Natural killer cell (primary cell): Measurements from ENCODE around the gene GKN2. TPM values are rescaled to one million over a fixed set of nuclear protein-coding genes. Genes with fewer than 3 reads are reported as not detected.
A peak's percentile ranks its signal among the peaks of the same experiment; 100 is the strongest.

Experiments used
- ATAC-seq, 3 donors: fragments of 150-1000 bp in 2 of 3; fragments of 200-7000 bp in 1 of 3; cut with Tn5 transposase; 1 replicate in 1 of 3; 2 replicates in 2 of 3; pipeline ENCODE4 v1.10.0; 2021; ENCODE audit warnings: mild to moderate bottlenecking in 2 of 3, moderate library complexity in 2 of 3
- DNase-seq, 2 donors: peaks; one replicate each; pipeline versions ENCODE4 v3.0.0 to v3.0.0-alpha.2; 2013 to 2021; ENCODE audit warnings: mixed read lengths in 1 of 2
- H3K27ac ChIP-seq: one replicate; pipeline ENCODE4 v1.5.1; 2013; ENCODE audit warnings: mild to moderate bottlenecking, low read length
- H3K27me3 ChIP-seq: one replicate; pipeline ENCODE4 v1.6.1; 2013; ENCODE audit warnings: low read length; ENCODE audit not compliant: control insufficient read depth, insufficient read depth
- H3K36me3 ChIP-seq: one replicate; pipeline ENCODE4 v1.6.1; 2013; ENCODE audit warnings: low read length; ENCODE audit not compliant: control insufficient read depth, insufficient read depth
- H3K4me1 ChIP-seq: one replicate; pipeline ENCODE4 v1.6.1; 2013; ENCODE audit warnings: low read length; ENCODE audit not compliant: control insufficient read depth, insufficient read depth
- H3K4me3 ChIP-seq: one replicate; pipeline ENCODE4 v1.5.1; 2013; ENCODE audit warnings: low read length
- H3K9me3 ChIP-seq: one replicate; pipeline ENCODE4 v1.6.1; 2013; ENCODE audit warnings: low read length; ENCODE audit not compliant: control insufficient read depth, insufficient read depth
- H3K27ac Mint-ChIP-seq, 2 donors: one replicate each; pipeline ENCODE4 v1.8.0; 2022; ENCODE audit warnings: mild to moderate bottlenecking in 2 of 2, mixed read lengths in 2 of 2, moderate library complexity in 1 of 2
- H3K27me3 Mint-ChIP-seq, 2 donors: one replicate each; pipeline ENCODE4 v1.8.0; 2022; ENCODE audit warnings: low read depth in 2 of 2, mixed read lengths in 2 of 2
- H3K36me3 Mint-ChIP-seq: one replicate; pipeline ENCODE4 v1.8.0; 2022; ENCODE audit warnings: mixed read lengths
- H3K4me1 Mint-ChIP-seq, 2 donors: one replicate each; pipeline ENCODE4 v1.8.0; 2022; ENCODE audit warnings: mixed read lengths in 2 of 2
- H3K4me3 Mint-ChIP-seq: one replicate; pipeline ENCODE4 v1.8.0; 2022; ENCODE audit warnings: mild to moderate bottlenecking, moderate library complexity, mixed read lengths
- H3K9me3 Mint-ChIP-seq, 2 donors: one replicate each; pipeline ENCODE4 v1.8.0; 2022; ENCODE audit warnings: mixed read lengths in 2 of 2
- WGBS: methylation state at CpG from one replicate; pipeline ENCODE4 v1.1.7; 2013; ENCODE audit warnings: missing lambda C conversion rate; ENCODE audit not compliant: insufficient coverage; 5-methylcytosine and 5-hydroxymethylcytosine counted together
- intact Hi-C: fragments of 100-400 bp; cut with micrococcal nuclease; formaldehyde crosslinking; loops from one replicate; pipeline ENCODE4 v1.14.2; 2022
- total RNA-seq, 4 donors: library from RNA; stranded (reverse); fragments of 120-200 nt in 1 of 4; gene quantifications; one replicate each; pipeline versions ENCODE4 v1.2.3 to v1.2.4, GENCODE V29; 2013 to 2022
- TF ChIP-seq, protein P1 (sequence below): fragments of 200-600 bp; IDR thresholded peaks from one replicate; pipeline ENCODE4 v1.8.0; 2022; ENCODE audit warnings: antibody characterized with exemption

GKN2 gene
- total RNA-seq, 3 donors from 2014 or later (not counting 1 experiment from before 2014, with no cell fraction given): not detected

GRCh38 chr2:68943581-68944568 lies 8.8 kb downstream of the GKN2 start:
- intact Hi-C loops: no loop called here
- H3K4me1 ChIP-seq: no peaks in the 10 kb centered on the region
- Mint-ChIP-seq H3K4me1 (peaks cover 5% of the 10 kb centered on the region in 2 donors), H3K27ac (no peak overlapping the region), H3K27me3 (peaks cover 40 to 70% of the 10 kb centered on the region in 2 donors), H3K4me3 (no peak overlapping the region), H3K36me3 (no peaks in the 10 kb centered on the region), H3K9me3 (no peaks in the 10 kb centered on the region)
- no peak overlapping the region for H3K27ac ChIP-seq
- no peaks in the 10 kb centered on the region for H3K27me3 ChIP-seq
- no peak overlapping the region for H3K4me3 ChIP-seq
- TF ChIP-seq, protein P1, sequence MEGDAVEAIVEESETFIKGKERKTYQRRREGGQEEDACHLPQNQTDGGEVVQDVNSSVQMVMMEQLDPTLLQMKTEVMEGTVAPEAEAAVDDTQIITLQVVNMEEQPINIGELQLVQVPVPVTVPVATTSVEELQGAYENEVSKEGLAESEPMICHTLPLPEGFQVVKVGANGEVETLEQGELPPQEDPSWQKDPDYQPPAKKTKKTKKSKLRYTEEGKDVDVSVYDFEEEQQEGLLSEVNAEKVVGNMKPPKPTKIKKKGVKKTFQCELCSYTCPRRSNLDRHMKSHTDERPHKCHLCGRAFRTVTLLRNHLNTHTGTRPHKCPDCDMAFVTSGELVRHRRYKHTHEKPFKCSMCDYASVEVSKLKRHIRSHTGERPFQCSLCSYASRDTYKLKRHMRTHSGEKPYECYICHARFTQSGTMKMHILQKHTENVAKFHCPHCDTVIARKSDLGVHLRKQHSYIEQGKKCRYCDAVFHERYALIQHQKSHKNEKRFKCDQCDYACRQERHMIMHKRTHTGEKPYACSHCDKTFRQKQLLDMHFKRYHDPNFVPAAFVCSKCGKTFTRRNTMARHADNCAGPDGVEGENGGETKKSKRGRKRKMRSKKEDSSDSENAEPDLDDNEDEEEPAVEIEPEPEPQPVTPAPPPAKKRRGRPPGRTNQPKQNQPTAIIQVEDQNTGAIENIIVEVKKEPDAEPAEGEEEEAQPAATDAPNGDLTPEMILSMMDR: peak; percentile 84
- no peaks in the 10 kb centered on the region for H3K36me3 ChIP-seq
- ATAC-seq (peak; percentile 64 to 85 (median 73)), DNase-seq (peak; percentile 19 to 79)
- H3K9me3 ChIP-seq: no peaks in the 10 kb centered on the region
- 48% methylated on average over 27 of the region's 27 CpGs for whole genome bisulfite sequencing

- intact Hi-C loops: no loop called here
- Mint-ChIP-seq H3K4me1 (peaks cover 5% of the 10 kb centered on the region in 2 donors), H3K27me3 (peaks cover 40 to 73% of the 10 kb centered on the region in 2 donors)
Observed at GRCh38 chr2:68942827-68943226, 9.9 kb downstream of the GKN2 start.

DNA sequence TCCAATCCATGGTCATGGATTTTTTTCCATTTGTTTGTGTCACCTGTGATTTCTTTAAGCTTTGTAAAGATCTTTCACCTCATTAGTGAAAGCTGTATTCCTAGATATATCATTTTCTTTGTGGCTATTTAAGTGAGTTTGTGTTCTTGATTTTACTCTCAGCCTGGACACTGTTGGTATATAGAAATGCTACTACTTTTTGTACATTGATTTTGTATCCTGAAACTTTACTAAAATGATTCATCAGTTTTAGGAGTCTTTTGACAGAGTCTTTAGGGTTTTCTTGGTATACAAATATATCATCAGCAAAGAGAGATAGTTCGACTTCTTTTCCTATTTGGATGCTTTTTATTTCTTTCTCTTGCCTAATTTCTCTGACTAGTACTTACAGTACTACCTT lies 12.3 kb downstream of the GKN2 start:
- Histone ChIP-seq H3K27ac (no peak overlapping the region), H3K9me3 (no peaks in the 10 kb centered on the region), H3K27me3 (no peaks in the 10 kb centered on the region), H3K4me3 (no peak overlapping the region), H3K4me1 (no peaks in the 10 kb centered on the region), H3K36me3 (no peaks in the 10 kb centered on the region)
- TF ChIP-seq, protein P1: no peak
- DNase-seq (no peak), ATAC-seq (no peak)
- H3K27ac Mint-ChIP-seq: no peak overlapping the region
- no peak overlapping the region for H3K4me3 Mint-ChIP-seq
- intact Hi-C loops: no loop called here
- H3K27me3 Mint-ChIP-seq: peaks cover 41 to 68% of the 10 kb centered on the region in 2 donors
- H3K36me3 Mint-ChIP-seq: no peaks in the 10 kb centered on the region
- no peaks in the 10 kb centered on the region for H3K9me3 Mint-ChIP-seq
- no CpG with 5 or more reads among the region's 1 CpG for WGBS
- peaks cover 5% of the 10 kb centered on the region in 2 donors for H3K4me1 Mint-ChIP-seq

More at GRCh38 chr2:68942827-68943226, 9.9 kb downstream of the GKN2 start:
- H3K4me3 Mint-ChIP-seq: no peak overlapping the region
- no peak for DNase-seq
- no peaks in the 10 kb centered on the region for H3K9me3 Mint-ChIP-seq
- Histone ChIP-seq H3K9me3 (no peaks in the 10 kb centered on the region), H3K36me3 (no peaks in the 10 kb centered on the region), H3K27ac (no peak overlapping the region), H3K4me1 (no peaks in the 10 kb centered on the region), H3K4me3 (no peak overlapping the region), H3K27me3 (no peaks in the 10 kb centered on the region)
- TF ChIP-seq, protein P1: no peak
- no peak for ATAC-seq
- H3K27ac Mint-ChIP-seq: no peak overlapping the region
- H3K36me3 Mint-ChIP-seq: no peaks in the 10 kb centered on the region
